AG09309 (cell line): Measurements from ENCODE around the gene PPIL3.

Experiments
- DNase-seq: peaks from one replicate; pipeline ENCODE4 v3.0.0-alpha.2; 2010; ENCODE audit warnings: low read depth
- H3K4me3 ChIP-seq: 2 replicates; pipeline ENCODE4 v1.5.1; 2011; ENCODE audit warnings: mild to moderate bottlenecking, low read depth, low read length, moderate library complexity; ENCODE audit not compliant: control insufficient read depth
- CTCF ChIP-seq: IDR thresholded peaks from 2 replicates; pipeline ENCODE4 v1.5.1; 2011; ENCODE audit warnings: mild to moderate bottlenecking, low read depth, low read length, inconsistent platforms; ENCODE audit not compliant: insufficient read depth, control insufficient read depth; ENCODE audit errors: missing control alignments

Gene PPIL3

GRCh38 chr2:200847269-200847668 lies 41.6 kb downstream of the PPIL3 start:
- DNase-seq, result no peak
- no peak for TF ChIP-seq CTCF

GRCh38 chr2:200845669-200846325 lies 43.1 kb downstream of the PPIL3 start:
- H3K4me3 ChIP-seq, result no peak overlapping the region
- no peak for TF ChIP-seq CTCF
- no peak for DNase-seq

More at GRCh38 chr2:200847269-200847668, 41.6 kb downstream of the PPIL3 start:
- no peak overlapping the region for H3K4me3 ChIP-seq

- H3K4me3 ChIP-seq, result no peak overlapping the region
- TF ChIP-seq CTCF, result no peak
- DNase-seq, result no peak
Measured at GRCh38 chr2:200845194-200845593, 43.7 kb downstream of the PPIL3 start.

GRCh38 chr2:200843993-200844948 lies 44.6 kb downstream of the PPIL3 start:
- no peak for DNase-seq
- no peak overlapping the region for H3K4me3 ChIP-seq
- TF ChIP-seq CTCF, result no peak

- no peak overlapping the region for H3K4me3 ChIP-seq
- TF ChIP-seq CTCF, result no peak
- no peak for DNase-seq
Measured at GRCh38 chr2:200839513-200839912, 49.4 kb downstream of the PPIL3 start.

GRCh38 chr2:200834701-200835100 lies 54.2 kb downstream of the PPIL3 start:
- DNase-seq, result no peak
- no peak for TF ChIP-seq CTCF
- no peak overlapping the region for H3K4me3 ChIP-seq
